Stimulated activated naive CD4-positive, alpha-beta T cell (primary cell): ENCODE data around the gene KIF3A.
"Not testable (repeated sequence)": the region's sequence is repeated elsewhere in the genome, so short reads cannot be mapped to it uniquely, and the experiment has no call there.

Experiments
- DNase-seq, 6 experiments: peaks; one replicate each; lab custom pipeline; 2025; lab: John Stamatoyannopoulos, UW

Gene KIF3A

DNA sequence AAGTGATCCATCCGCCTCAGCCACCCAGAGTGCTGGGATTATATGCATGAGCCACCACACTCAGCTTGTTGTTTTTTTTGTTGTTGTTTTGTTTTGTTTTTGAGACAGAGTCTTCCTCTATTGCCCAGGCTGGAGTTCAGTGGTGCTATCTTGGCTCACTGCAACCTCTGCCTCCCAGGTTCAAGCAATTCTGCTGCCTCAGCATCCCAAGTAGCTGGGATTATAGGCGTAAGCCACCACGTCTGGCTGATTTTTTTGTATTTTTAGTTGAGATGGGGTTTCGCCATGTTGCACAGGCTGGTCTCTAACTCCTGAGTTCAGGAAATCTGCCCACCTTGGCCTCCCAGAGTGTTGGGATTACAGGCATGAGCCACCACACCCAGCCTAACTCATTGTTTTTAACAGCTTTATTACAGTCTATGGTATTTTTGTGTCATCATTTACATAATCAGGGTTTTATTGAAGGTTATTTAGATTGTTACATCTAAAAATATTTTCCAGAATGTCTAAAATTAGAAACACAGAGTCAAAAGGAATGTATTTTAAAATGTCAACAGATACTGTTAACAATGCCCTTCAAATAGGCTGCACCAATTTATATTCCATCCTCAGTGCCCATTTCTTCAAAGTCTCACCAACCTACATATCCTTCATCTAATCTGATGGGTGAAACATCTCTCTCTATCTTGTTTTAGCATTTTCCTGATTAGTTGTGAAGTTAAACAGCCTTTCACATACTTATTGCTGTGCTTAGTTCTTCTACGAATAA lies 18.6 kb downstream of the KIF3A start:
- DNase-seq = no peak

GRCh38 chr5:132714456-132715307 lies 22.7 kb downstream of the KIF3A start:
- peak in 2 of 6 experiments; percentile 9 to 18 for DNase-seq

DNA sequence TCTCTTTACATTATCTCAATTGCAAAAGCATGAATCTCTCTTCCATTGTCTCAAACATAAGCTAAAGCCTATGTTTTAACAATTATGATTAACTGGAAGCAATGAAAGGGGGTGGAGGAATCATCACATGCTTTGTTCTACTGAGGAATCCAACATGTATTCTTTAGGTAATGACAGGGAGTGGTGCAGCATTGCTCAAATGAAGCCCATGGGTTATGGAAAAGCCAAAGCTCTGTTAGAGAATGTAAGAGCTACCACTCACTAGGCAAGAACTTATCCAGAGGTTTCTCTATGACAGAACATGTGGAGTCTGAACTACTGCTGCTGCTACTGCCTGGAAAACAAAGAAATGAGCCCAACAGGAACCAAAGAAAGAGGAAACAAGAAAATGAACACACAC lies 28.7 kb downstream of the KIF3A start:
- no peak for DNase-seq

GRCh38 chr5:132704875-132705274 lies 32.5 kb downstream of the KIF3A start:
- DNase-seq = no peak

- no peak for DNase-seq
Observed at GRCh38 chr5:132695956-132696355, 41.4 kb downstream of the KIF3A start.

- no peak for DNase-seq
Observed at GRCh38 chr5:132692632-132692967, 44.7 kb downstream of the KIF3A start.

GRCh38 chr5:132691755-132692631 lies 45.4 kb downstream of the KIF3A start:
- DNase-seq = not testable (repeated sequence)

DNA sequence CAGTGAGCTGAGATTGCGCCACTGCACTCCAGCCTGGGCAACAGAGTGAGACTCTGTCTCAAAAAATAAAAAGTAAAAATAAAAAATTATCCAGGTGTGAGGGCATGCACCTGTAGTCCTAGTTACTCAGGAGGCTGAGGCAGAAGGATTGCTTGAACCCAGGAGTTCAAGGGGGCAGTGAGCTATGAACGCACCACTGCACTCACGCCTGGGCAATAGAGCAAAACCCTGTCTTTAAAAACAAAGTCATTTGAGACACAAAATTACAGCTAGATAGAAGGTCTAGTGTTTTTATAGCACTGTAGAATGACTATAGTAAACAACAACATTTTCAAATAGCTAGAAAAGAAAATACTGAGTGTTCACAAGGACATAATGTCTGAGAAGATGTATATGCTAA lies 47.2 kb downstream of the KIF3A start:
- DNase-seq = no peak

- no peak for DNase-seq
Observed at GRCh38 chr5:132689513-132689912, 47.8 kb downstream of the KIF3A start.

GRCh38 chr5:132688536-132689339 lies 48.6 kb downstream of the KIF3A start:
- DNase-seq = no peak

DNA sequence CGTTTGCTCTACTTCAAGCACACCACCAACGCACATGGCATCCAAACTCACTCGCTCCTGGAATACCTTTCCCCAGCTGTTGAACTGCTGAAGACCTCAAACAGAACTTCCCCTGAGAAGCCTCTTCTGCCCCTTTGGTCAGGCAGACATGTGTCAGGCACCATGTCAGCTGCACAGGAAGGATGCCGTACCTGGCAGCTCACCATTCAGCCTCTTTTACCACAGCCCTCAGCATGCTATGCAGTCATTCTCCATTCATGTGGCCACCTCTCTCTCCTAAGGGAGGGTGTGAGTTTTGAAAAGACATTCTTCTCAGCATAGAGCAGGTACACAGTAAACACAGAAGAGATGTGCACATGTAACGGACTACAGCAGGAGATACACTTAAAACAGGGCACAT lies 49.4 kb downstream of the KIF3A start:
- DNase-seq = peak in 4 of 6 experiments; percentile 2 to 54 (median 47)

GRCh38 chr5:132686193-132686592 lies 51.2 kb downstream of the KIF3A start:
- no peak for DNase-seq

GRCh38 chr5:132684922-132685720 lies 52.2 kb downstream of the KIF3A start:
- DNase-seq = no peak

DNA sequence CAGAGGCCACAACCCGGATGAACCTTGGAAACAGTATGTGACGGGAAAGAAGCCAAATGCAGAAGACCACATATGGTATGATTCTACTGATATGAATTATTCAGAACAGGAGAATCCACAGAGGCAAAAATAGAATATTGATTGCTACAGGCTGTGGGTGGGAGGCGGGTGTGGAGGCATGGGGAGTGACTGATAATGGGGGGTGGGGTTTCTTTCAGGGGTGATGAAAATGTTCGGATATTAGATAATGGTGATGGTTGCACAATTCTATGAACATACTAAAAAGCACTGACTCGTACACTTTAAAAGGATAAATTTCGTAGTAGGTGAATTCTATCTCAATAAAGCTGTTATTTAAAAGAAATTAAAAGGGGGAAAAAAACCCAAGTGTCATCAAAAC lies 52.9 kb downstream of the KIF3A start:
- DNase-seq = no peak

DNA sequence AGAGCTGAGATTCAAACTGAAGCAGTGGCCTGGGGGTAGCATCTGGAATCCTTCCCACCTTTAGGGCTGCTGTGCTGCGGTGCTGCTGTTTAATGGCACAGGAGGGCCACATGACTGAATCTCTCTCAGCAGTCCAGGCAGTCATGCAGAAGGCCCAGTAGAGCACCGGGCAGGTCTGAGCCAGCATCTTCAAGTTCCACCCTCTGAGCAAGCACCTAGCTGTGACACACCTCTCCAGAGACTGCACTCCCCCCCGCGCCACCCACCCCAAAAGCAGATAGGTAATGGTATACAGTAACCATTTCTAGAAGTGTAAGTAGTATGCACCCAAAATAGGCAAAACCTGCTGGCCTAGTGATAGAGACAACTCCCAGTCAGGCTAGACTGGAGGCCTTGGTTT lies 55.4 kb downstream of the KIF3A start:
- DNase-seq = no peak

DNA sequence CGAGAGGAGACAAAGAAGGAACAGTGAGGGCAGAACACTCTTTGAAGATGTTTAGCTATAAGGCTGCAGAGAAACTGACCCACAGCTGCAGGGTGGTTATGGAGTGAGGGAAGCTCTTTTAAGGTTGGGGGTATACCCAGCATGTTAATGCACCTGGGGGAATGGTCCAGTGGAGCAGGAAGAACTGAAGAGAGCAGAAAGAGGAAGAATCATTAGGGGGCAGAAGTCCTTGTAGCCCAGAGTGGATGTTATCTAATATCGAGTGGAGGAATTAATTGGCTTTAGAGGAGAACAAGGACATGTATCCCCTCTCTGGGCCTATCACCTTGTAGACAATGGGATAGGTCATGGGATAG lies 55.9 kb downstream of the KIF3A start:
- no peak for DNase-seq

DNA sequence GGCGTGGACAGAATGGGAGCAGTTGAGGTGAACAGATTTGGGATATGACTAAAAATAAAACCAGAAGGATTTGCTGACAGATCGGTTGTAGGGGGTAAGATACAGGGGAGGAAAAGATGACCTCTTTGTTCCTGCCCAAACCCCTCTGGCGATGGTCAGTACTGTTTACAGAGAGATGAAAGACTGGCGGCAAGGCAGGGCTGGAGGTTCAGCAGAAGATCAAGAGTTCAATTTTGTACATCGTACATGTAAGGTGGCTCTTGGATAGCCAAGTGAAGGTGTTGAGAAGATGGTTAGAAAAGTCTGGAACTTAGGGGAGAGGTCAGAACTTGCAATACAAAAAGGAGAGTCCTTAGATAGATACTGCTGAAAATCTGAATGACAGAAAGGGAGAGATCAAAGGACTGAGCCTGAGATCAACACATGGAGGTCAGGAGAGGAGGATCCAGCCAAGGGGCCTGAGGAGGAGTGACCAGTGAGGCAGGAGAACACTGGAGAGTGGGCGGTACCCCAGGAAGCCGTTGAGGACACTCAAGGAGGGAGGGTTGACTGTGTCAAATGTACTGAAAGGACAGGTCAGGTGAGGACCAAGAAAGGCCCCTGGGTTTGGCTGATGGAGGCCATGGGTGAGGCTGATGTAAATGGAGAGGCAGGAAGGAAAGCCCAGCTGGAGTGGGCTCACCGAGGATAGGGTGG lies 56.4 kb downstream of the KIF3A start:
- no peak for DNase-seq

DNA sequence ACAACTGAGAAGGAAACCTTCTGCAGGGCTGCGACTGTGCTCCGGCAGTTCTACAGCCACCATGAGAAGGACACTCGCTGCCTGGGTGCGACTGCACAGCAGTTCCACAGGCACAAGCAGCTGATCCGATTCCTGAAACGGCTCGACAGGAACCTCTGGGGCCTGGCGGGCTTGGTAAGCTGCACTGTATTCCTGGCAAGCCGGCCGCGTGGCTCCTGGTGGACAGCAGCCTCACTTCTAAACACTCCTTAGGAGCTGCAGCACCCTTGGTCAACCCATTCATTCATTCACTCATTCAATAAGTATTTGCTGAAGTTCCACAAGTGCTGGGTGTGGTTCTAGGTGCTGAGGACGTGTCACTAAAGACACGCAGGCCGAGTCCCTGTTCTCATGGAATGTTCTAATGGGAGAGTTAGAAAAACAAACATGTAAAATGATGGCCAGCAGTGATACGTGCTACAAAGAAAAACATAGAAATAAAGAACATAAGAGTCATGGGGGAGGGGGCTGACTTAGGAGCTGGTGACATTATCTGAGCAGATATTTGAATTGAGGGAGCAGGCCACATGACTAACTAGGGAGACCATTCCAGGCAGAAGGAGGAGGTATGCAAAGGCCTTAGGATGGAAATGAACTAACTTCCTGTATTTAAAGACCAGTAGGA lies 57.5 kb downstream of the KIF3A start:
- DNase-seq = no peak

GRCh38 chr5:132679166-132679565 lies 58.2 kb downstream of the KIF3A start:
- no peak for DNase-seq

DNA sequence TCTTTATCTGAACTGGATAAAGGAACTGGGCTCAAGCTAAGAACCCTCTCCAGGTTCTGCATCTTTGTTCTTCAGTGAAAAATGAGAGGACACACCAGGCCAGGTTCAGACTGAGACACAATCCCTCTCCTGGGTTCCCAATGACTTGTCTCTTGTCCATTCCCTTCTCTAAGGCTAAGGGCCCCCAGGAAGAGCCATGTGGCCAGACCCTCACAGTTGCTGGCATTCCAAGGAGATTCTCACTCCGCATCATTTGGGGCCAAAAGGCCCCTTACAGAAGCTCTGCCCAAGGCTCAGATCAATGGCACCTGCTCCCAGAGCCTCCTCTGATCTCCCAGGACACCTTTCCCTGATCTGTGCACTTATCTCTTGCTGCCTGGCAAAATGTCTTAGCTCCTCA lies 58.6 kb downstream of the KIF3A start:
- DNase-seq = no peak
